ENCODE measurements around the gene MEIKIN. TPM values are rescaled to one million over a fixed set of nuclear protein-coding genes. Genes with fewer than 3 reads are reported as not detected.

The MEIKIN gene
- polyA plus RNA-seq, 1 donor (not counting 4 experiments of a cell fraction or from before 2014, with no cell fraction given) = not detected

- FAIRE-seq (no peak), DNase-seq (ENCODE audit: low read depth, low spot score) (no peak)
- Histone ChIP-seq H3K27me3 (ENCODE audit: control insufficient read depth, extremely low read depth, insufficient read depth, low read length) (no peaks in the 10 kb centered on the region), H3K36me3 (ENCODE audit: control insufficient read depth in 2 of 2, extremely low read depth in 1 of 2, insufficient read depth in 2 of 2, low read length in 2 of 2) (no peaks in the 10 kb centered on the region), H4K20me1 (ENCODE audit: control insufficient read depth, extremely low read depth, insufficient read depth, low read length) (no peaks in the 10 kb centered on the region), H3K27ac (ENCODE audit: control insufficient read depth, insufficient read depth, low read length) (no peak overlapping the region), H3K9me1 (ENCODE audit: control insufficient read depth, extremely low read depth, insufficient read depth, low read length) (no peaks in the 10 kb centered on the region), H3K9me3 (ENCODE audit: control insufficient read depth, low read depth, low read length) (no peaks in the 10 kb centered on the region), H3K4me3 (ENCODE audit: control insufficient read depth in 2 of 3, extremely low read depth in 1 of 3, insufficient read depth in 2 of 3, low read depth in 1 of 3, low read length in 3 of 3) (no peak overlapping the region), H3K79me2 (ENCODE audit: control insufficient read depth, insufficient read depth, low read length) (no peaks in the 10 kb centered on the region), H2AFZ (ENCODE audit: control insufficient read depth, low read length) (no peak overlapping the region), H3K4me1 (ENCODE audit: control insufficient read depth, extremely low read depth, insufficient read depth, low read length) (no peaks in the 10 kb centered on the region), H3K4me2 (ENCODE audit: control insufficient read depth, extremely low read depth, insufficient read depth, low read depth, low read length) (no peak overlapping the region), H3K9ac (ENCODE audit: control insufficient read depth, extremely low read depth, insufficient read depth, low read length) (no peak overlapping the region)
- dilution Hi-C loops (cut with MboI; ENCODE audit: extremely low pct_ligation_motif_present, low sequenced_read_pairs) = no loop called here
- TF ChIP-seq CTCF (optimal IDR thresholded peaks at IDR 0.05 in 1 of 3, IDR thresholded peaks at IDR 0.05 in 1 of 3, conservative IDR thresholded peaks at IDR 0.05 in 1 of 3; ENCODE audit: extremely low read depth in 1 of 3, insufficient read depth in 2 of 3, low read length in 3 of 3) = no peak
- no peak for TF ChIP-seq EZH2 (IDR thresholded peaks at IDR 0.05; ENCODE audit: low read length)
These were observed 1.5 kb downstream of the MEIKIN start for GRCh38 chr5:131943916-131944315.

GRCh38 chr5:131942016-131942415, 3.4 kb downstream of the MEIKIN start:
- no peaks in the 10 kb centered on the region for H3K4me1 ChIP-seq (ENCODE audit: control insufficient read depth, extremely low read depth, insufficient read depth, low read length)
- no peak overlapping the region for H3K4me3 ChIP-seq (ENCODE audit: control insufficient read depth in 2 of 3, extremely low read depth in 1 of 3, insufficient read depth in 2 of 3, low read depth in 1 of 3, low read length in 3 of 3)
- H3K27me3 ChIP-seq (ENCODE audit: control insufficient read depth, extremely low read depth, insufficient read depth, low read length) = no peaks in the 10 kb centered on the region
- no peaks in the 10 kb centered on the region for H3K79me2 ChIP-seq (ENCODE audit: control insufficient read depth, insufficient read depth, low read length)
- no peak overlapping the region for H3K4me2 ChIP-seq (ENCODE audit: control insufficient read depth, extremely low read depth, insufficient read depth, low read depth, low read length)
- no peaks in the 10 kb centered on the region for H4K20me1 ChIP-seq (ENCODE audit: control insufficient read depth, extremely low read depth, insufficient read depth, low read length)
- no peak overlapping the region for H3K27ac ChIP-seq (ENCODE audit: control insufficient read depth, insufficient read depth, low read length)
- H3K9me1 ChIP-seq (ENCODE audit: control insufficient read depth, extremely low read depth, insufficient read depth, low read length) = no peaks in the 10 kb centered on the region
- H2AFZ ChIP-seq (ENCODE audit: control insufficient read depth, low read length) = no peak overlapping the region
- FAIRE-seq = no peak
- dilution Hi-C loops (cut with MboI; ENCODE audit: extremely low pct_ligation_motif_present, low sequenced_read_pairs) = no loop called here
- H3K9me3 ChIP-seq (ENCODE audit: control insufficient read depth, low read depth, low read length) = no peaks in the 10 kb centered on the region
- DNase-seq (ENCODE audit: low read depth, low spot score) = no peak
- TF ChIP-seq CTCF (optimal IDR thresholded peaks at IDR 0.05 in 1 of 3, IDR thresholded peaks at IDR 0.05 in 1 of 3, conservative IDR thresholded peaks at IDR 0.05 in 1 of 3; ENCODE audit: extremely low read depth in 1 of 3, insufficient read depth in 2 of 3, low read length in 3 of 3) (no peak), EZH2 (IDR thresholded peaks at IDR 0.05; ENCODE audit: low read length) (no peak)
- no peaks in the 10 kb centered on the region for H3K36me3 ChIP-seq (ENCODE audit: control insufficient read depth in 2 of 2, extremely low read depth in 1 of 2, insufficient read depth in 2 of 2, low read length in 2 of 2)
- no peak overlapping the region for H3K9ac ChIP-seq (ENCODE audit: control insufficient read depth, extremely low read depth, insufficient read depth, low read length)

Data from keratinocyte (primary cell).